Stomach (tissue), 9 donors: ENCODE results near the gene ATAD2B. TPM values are rescaled to one million over a fixed set of nuclear protein-coding genes. Genes with fewer than 3 reads are reported as not detected.
A peak's percentile ranks its signal among the peaks of the same experiment; 100 is the strongest.

Source experiments
- DNase-seq, 2 donors: peaks; one replicate each; pipeline versions ENCODE4 v3.0.0 to v3.0.0-alpha.2; 2013 to 2019
- H3K27ac ChIP-seq, 5 donors: fragments of 200-600 bp in 4 of 5; sonication (generic) in 4 of 5; one replicate each; pipeline ENCODE4 v1.5.1; 2013 to 2019; ENCODE audit warnings: mild to moderate bottlenecking in 1 of 5, moderate library complexity in 1 of 5
- H3K27me3 ChIP-seq, 3 donors: fragments of 200-600 bp; sonication (generic); one replicate each; pipeline ENCODE4 v1.5.1; 2017 to 2019; ENCODE audit warnings: mixed run types in 1 of 3
- H3K36me3 ChIP-seq, 4 donors: fragments of 200-600 bp; sonication (generic); 1 replicate in 3 of 4; 2 replicates in 1 of 4; pipeline ENCODE4 v1.5.1; 2016 to 2019
- H3K4me1 ChIP-seq, 4 donors: fragments of 200-600 bp; sonication (generic); one replicate each; pipeline ENCODE4 v1.5.1; 2016 to 2019
- H3K4me3 ChIP-seq, 4 donors: fragments of 200-600 bp; sonication (generic) in 3 of 4; one replicate each; pipeline ENCODE4 v1.5.1; 2016 to 2019; ENCODE audit warnings: mild to moderate bottlenecking in 1 of 4
- H3K9me3 ChIP-seq, 4 donors: fragments of 200-600 bp; sonication (generic); one replicate each; pipeline ENCODE4 v1.5.1; 2016 to 2019
- EP300 ChIP-seq: sonication (generic); formaldehyde crosslinking; IDR thresholded peaks from one replicate; pipeline ENCODE4 v1.6.1; 2017; ENCODE audit warnings: antibody characterized with exemption
- POLR2A ChIP-seq, 4 donors: fragments of 450-650 bp; IDR thresholded peaks; one replicate each; pipeline ENCODE4 v1.6.1; 2016; ENCODE audit warnings: antibody characterized with exemption in 4 of 4, control low read depth in 2 of 4, mild to moderate bottlenecking in 1 of 4, moderate library complexity in 1 of 4
- POLR2AphosphoS5 ChIP-seq, 3 donors: sonication (generic); formaldehyde crosslinking; IDR thresholded peaks; one replicate each; pipeline ENCODE4 v1.6.1; 2016; ENCODE audit warnings: antibody characterized with exemption in 3 of 3
- WGBS, 5 donors: extraction: QIAGEN DNeasy Blood & Tissue Kit in 3 of 5; methylation state at CpG; one replicate each; pipeline versions ENCODE4 v1.1.5 to v1.1.7; 2013 to 2018; 5-methylcytosine and 5-hydroxymethylcytosine counted together
- intact Hi-C: fragments of 100-400 bp; cut with DNase I; formaldehyde crosslinking; loops from one replicate; pipeline ENCODE4 v1.15.1; 2023; ENCODE audit warnings: low total_unique reads
- polyA plus RNA-seq, 3 donors: library from polyadenylated mRNA; stranded (reverse); fragments of 200-250 nt; gene quantifications; one replicate each; pipeline ENCODE4 v1.2.3, GENCODE V29; 2013
- total RNA-seq, 5 donors: library from RNA; depleted of rRNA; stranded (reverse); fragments of >200 nt; gene quantifications; one replicate each; pipeline versions ENCODE4 v1.1.0 to v1.2.3, GENCODE V29; 2014 to 2016
- TF ChIP-seq, protein P1 (sequence below), 7 experiments: fragments of 450-650 bp in 4 of 7; fragments of 200-600 bp in 3 of 7; sonication (generic) in 3 of 7; IDR thresholded peaks; one replicate each; pipeline ENCODE4 v1.5.1; 2016 to 2019; ENCODE audit warnings: antibody characterized with exemption in 7 of 7, control low read depth in 2 of 7, mild to moderate bottlenecking in 1 of 7
- donor health status: healthy with polysubstance abuse.
- donor health status: Bipolar disorder and iron deficiency.
- donor health status: healthy.

The ATAD2B gene
- total and polyA plus RNA-seq, 8 donors, result 2.0 to 67.0 (median 17.2) TPM

DNA sequence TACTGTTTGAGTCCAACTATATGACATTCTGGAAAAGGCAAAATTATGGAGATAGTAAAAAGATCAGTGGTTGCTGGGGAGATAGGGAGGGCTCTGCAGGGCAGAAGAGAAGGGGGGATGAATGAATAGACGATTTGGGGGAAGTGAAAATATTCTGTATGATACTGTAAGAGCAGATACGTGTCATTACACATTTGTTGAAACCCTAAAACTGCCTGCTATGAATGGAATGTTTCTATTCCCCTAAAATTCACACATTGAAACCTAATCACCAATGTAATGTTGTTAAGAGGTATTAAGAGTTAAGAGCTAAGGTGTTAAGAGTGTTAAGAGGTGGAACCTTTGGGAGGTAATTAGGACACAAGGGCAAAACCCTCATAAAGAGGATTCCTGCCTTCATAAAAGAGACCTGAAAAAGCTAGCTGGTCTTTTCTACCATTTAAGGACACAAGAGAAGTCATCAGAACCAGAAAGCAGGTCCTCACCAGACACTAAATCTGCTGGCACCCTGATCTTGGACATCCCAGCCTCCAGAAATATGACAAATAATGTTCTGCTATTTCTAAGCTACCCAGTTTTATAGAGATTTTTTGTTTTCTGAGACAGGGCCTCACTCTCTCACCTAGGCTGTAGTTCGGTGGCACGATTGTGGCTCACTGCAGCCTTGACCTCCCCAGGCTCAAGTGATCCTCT, 76.2 kb downstream of the ATAD2B start:
- DNase-seq, result no peak
- no peak for TF ChIP-seq EP300
- no peak for TF ChIP-seq POLR2A (IDR thresholded peaks at IDR 0.05)
- TF ChIP-seq POLR2AphosphoS5 (IDR thresholded peaks at IDR 0.05), result no peak
- TF ChIP-seq, protein P1, sequence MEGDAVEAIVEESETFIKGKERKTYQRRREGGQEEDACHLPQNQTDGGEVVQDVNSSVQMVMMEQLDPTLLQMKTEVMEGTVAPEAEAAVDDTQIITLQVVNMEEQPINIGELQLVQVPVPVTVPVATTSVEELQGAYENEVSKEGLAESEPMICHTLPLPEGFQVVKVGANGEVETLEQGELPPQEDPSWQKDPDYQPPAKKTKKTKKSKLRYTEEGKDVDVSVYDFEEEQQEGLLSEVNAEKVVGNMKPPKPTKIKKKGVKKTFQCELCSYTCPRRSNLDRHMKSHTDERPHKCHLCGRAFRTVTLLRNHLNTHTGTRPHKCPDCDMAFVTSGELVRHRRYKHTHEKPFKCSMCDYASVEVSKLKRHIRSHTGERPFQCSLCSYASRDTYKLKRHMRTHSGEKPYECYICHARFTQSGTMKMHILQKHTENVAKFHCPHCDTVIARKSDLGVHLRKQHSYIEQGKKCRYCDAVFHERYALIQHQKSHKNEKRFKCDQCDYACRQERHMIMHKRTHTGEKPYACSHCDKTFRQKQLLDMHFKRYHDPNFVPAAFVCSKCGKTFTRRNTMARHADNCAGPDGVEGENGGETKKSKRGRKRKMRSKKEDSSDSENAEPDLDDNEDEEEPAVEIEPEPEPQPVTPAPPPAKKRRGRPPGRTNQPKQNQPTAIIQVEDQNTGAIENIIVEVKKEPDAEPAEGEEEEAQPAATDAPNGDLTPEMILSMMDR (IDR thresholded peaks at IDR 0.05), result no peak
- H3K9me3 ChIP-seq, result no peaks in the 10 kb centered on the region
- H3K36me3 ChIP-seq, result peaks cover 2 to 23% (median 16%) of the 10 kb centered on the region in 4 donors
- H3K27ac ChIP-seq, result no peak overlapping the region
- no peaks in the 10 kb centered on the region for H3K27me3 ChIP-seq
- H3K4me1 ChIP-seq, result no peaks in the 10 kb centered on the region
- 75 to 85% (median 81%) methylated on average over 4 of the region's 4 CpGs for WGBS, 5 donors
- H3K4me3 ChIP-seq, result no peak overlapping the region
- intact Hi-C loops, result no loop called here

DNA sequence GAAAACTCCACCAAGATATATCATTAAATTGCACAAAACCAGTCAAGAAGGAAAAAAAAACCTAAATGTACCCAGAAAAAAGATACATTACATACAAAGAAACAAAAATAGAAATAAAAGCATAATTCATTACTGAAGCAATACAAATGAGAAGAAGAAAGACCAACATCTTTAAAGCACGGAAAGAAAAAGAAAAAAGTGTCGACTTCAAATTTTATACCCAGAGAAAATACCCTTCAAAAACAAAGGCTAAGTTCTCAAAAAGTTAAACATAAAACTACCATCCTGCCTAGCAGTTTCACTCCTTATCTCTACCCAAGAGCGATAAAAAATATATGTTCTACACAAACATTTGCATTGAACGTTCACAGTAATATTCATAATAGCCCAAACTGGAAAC, 82.0 kb downstream of the ATAD2B start:
- no peak for DNase-seq
- Histone ChIP-seq H3K4me3 (no peak overlapping the region), H3K27ac (no peak overlapping the region), H3K4me1 (peaks cover 0 to 5% (median 0%) of the 10 kb centered on the region in 4 donors), H3K36me3 (peaks cover 0 to 5% (median 2%) of the 10 kb centered on the region in 4 donors), H3K27me3 (no peaks in the 10 kb centered on the region), H3K9me3 (no peaks in the 10 kb centered on the region)
- TF ChIP-seq POLR2AphosphoS5 (IDR thresholded peaks at IDR 0.05) (no peak), POLR2A (IDR thresholded peaks at IDR 0.05) (no peak), EP300 (no peak)
- TF ChIP-seq, protein P1 (IDR thresholded peaks at IDR 0.05), result no peak
- intact Hi-C loops, result no loop called here
- WGBS, 5 donors, result 91 to 95% (median 93%) methylated on average over 4 of the region's 4 CpGs

DNA sequence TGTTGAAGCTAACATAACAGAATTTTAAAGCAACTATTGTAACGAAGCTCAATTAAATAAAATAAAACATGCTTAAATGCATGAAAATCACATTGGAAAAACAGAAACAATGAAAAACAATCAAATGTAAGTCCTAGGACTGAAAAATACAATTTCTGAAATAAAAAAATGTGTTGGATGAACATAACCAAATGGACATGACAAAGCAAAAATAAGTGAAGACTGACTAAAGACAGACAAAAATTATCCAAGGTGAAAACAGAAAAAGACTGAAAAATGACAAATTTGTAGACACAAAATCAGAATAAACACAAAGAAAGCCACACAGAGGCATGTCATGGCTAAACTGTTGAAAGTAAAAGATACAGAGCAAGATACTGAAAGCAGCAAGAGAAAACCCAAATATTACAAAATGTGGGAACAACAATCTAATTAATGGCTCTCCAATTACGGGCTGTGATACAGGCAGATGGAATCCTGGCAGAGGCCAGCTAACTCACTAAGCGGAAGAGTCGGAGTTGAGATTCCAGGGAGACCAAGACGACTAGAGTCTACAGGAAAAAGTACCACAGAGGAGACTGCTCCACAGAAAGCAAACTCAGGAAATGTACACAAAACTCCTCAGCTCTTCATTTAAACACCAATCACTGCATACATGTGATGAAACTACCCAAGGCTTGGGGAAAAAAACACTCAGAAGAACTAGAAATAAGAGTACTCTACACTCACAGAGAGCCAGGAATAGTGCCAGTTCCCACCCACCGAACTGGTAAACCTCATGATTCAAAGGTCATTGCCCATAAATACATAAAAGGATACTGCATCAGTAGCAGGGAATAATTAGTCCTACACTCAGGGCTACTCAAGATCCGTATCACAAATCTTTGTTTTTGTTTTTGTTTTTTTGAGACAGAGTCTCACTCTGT, 83.6 kb downstream of the ATAD2B start:
- peaks cover 0 to 5% (median 2%) of the 10 kb centered on the region in 4 donors for H3K36me3 ChIP-seq
- WGBS, 5 donors, result 83 to 92% (median 87%) methylated on average over 7 of the region's 7 CpGs
- H3K9me3 ChIP-seq, result no peaks in the 10 kb centered on the region
- H3K4me1 ChIP-seq, result peaks cover 0 to 5% (median 0%) of the 10 kb centered on the region in 4 donors
- TF ChIP-seq EP300, result no peak
- TF ChIP-seq POLR2A (IDR thresholded peaks at IDR 0.05), result no peak
- TF ChIP-seq, protein P1 (IDR thresholded peaks at IDR 0.05), result no peak
- no peak for TF ChIP-seq POLR2AphosphoS5 (IDR thresholded peaks at IDR 0.05)
- peak overlapping the region in 2 of 5 donors; percentile 3 to 24 for H3K27ac ChIP-seq
- intact Hi-C loops, result no loop called here
- H3K4me3 ChIP-seq, result no peak overlapping the region
- no peaks in the 10 kb centered on the region for H3K27me3 ChIP-seq
- DNase-seq, result no peak

DNA sequence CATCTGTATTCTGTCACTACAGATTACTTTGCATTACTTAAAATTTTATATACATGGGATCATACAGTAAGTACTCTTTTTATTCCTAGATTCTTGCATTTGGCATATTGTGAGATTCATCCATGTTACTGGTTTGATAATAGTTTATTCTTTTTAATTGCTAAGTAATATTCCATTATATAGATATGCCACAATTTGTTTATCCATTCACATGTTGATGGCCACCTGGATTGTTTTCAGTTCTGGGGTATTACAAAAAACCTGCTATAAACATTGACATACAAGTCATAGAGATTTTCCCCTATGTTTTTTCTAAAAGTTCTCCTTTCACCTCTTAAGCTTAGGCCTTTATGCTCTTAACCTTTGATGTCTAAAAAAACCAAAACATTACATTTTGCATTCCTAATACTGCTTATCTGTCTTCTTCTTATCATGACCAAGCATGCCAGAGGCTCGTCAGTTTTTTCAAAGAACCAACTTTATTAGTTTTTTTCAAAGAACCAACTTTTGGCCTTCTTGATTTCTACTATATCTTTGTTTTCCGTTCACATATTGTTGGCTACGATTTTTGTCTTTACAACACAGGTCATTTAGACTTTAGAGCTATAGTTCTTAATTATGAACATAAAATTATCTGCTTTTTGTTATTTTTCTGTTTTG, 86.9 kb downstream of the ATAD2B start:
- 73 to 93% (median 87%) methylated on average over 3 of the region's 3 CpGs for WGBS, 5 donors
- TF ChIP-seq POLR2AphosphoS5 (IDR thresholded peaks at IDR 0.05) (no peak), POLR2A (IDR thresholded peaks at IDR 0.05) (no peak), EP300 (no peak)
- TF ChIP-seq, protein P1 (IDR thresholded peaks at IDR 0.05), result no peak
- intact Hi-C loops, result no loop called here
- H3K9me3 ChIP-seq, result no peaks in the 10 kb centered on the region
- no peak overlapping the region for H3K27ac ChIP-seq
- peaks cover 5 to 28% (median 23%) of the 10 kb centered on the region in 4 donors for H3K36me3 ChIP-seq
- no peak for DNase-seq
- H3K4me3 ChIP-seq, result no peak overlapping the region
- H3K27me3 ChIP-seq, result no peaks in the 10 kb centered on the region
- H3K4me1 ChIP-seq, result peaks cover 0 to 5% (median 0%) of the 10 kb centered on the region in 4 donors
